SH-SY5Y (cell line): ENCODE measurements around the gene GXYLT1.

Experiments
- GATA2 ChIP-seq: IDR thresholded peaks from 2 replicates; pipeline ENCODE4 v1.6.1; 2011; ENCODE audit warnings: mild to moderate bottlenecking, low read depth, low read length
- GATA3 ChIP-seq: IDR thresholded peaks from 2 replicates; pipeline ENCODE4 v1.6.1; 2011; ENCODE audit warnings: low read depth, mild to moderate bottlenecking, low read length, moderate library complexity

DNA sequence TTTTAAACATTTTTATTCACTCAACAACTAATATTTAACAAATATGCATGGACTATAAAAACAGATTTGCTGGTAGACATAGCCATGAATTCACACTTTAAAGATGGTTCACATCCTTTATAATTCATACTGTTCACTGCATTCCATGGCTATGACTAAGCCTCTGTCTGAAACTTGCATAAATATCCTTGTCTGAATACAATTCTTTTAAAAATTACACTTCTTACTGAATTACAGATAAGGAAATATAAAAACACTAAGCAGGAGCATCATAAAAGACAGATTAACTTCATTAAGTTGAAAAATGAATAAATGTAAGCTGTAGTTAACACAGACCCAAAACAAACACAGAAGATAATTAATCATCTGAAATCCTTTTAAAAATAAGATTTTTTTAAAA, 53.8 kb downstream of the GXYLT1 start:
- TF ChIP-seq GATA2, result no peak
- no peak for TF ChIP-seq GATA3
